ENCODE results near the gene CD58.

Gene CD58

GRCh38 chr1:116571215-116571919, 541 bp upstream of the CD58 start:
- no peak for TF ChIP-seq CTCF (IDR thresholded peaks at IDR 0.05; ENCODE audit: low read depth, low read length)
- no peak for DNase-seq (ENCODE audit: low read depth in 2 of 2)
- peak overlapping the region; percentile 77 to 79 for H3K4me3 ChIP-seq (replicated peaks in 1 of 2; ENCODE audit: low read depth in 2 of 2, low read length in 2 of 2)

GRCh38 chr1:116569776-116570357, 959 bp downstream of the CD58 start:
- DNase-seq (ENCODE audit: low read depth in 2 of 2) = peak; percentile 17 to 21
- H3K4me3 ChIP-seq (replicated peaks in 1 of 2; ENCODE audit: low read depth in 2 of 2, low read length in 2 of 2) = peak overlapping the region; percentile 77 to 79
- no peak for TF ChIP-seq CTCF (IDR thresholded peaks at IDR 0.05; ENCODE audit: low read depth, low read length)

- DNase-seq (ENCODE audit: low read depth in 2 of 2) = no peak
- no peak overlapping the region for H3K4me3 ChIP-seq (replicated peaks in 1 of 2; ENCODE audit: low read depth in 2 of 2, low read length in 2 of 2)
- TF ChIP-seq CTCF (IDR thresholded peaks at IDR 0.05; ENCODE audit: low read depth, low read length) = no peak
Observed at GRCh38 chr1:116569381-116569670, 1.5 kb downstream of the CD58 start.

- no peak for DNase-seq (ENCODE audit: low read depth in 2 of 2)
- no peak for TF ChIP-seq CTCF (IDR thresholded peaks at IDR 0.05; ENCODE audit: low read depth, low read length)
- H3K4me3 ChIP-seq (replicated peaks in 1 of 2; ENCODE audit: low read depth in 2 of 2, low read length in 2 of 2) = no peak overlapping the region
Observed at GRCh38 chr1:116568662-116569380, 2.0 kb downstream of the CD58 start.

- TF ChIP-seq CTCF (IDR thresholded peaks at IDR 0.05; ENCODE audit: low read depth, low read length) = no peak
- H3K4me3 ChIP-seq (replicated peaks in 1 of 2; ENCODE audit: low read depth in 2 of 2, low read length in 2 of 2) = no peak overlapping the region
- no peak for DNase-seq (ENCODE audit: low read depth in 2 of 2)
Observed at GRCh38 chr1:116567790-116568661, 2.8 kb downstream of the CD58 start.

GRCh38 chr1:116565222-116565621, 5.6 kb downstream of the CD58 start:
- TF ChIP-seq CTCF (IDR thresholded peaks at IDR 0.05; ENCODE audit: low read depth, low read length) = no peak
- DNase-seq (ENCODE audit: low read depth in 2 of 2) = no peak
- no peak overlapping the region for H3K4me3 ChIP-seq (replicated peaks in 1 of 2; ENCODE audit: low read depth in 2 of 2, low read length in 2 of 2)
